ENCODE results near the gene CAMSAP3.

- TF ChIP-seq CTCF (IDR thresholded peaks at IDR 0.05; ENCODE audit: poor library complexity) (no peak), EZH2 (IDR thresholded peaks at IDR 0.05; ENCODE audit: borderline replicate concordance) (no peak), EZH2phosphoT487 (IDR thresholded peaks at IDR 0.05; ENCODE audit: low read depth, severe bottlenecking, unreplicated experiment) (no peak)
Observed at GRCh38 chr19:7662657-7663056, 67.0 kb downstream of the CAMSAP3 start.

All from hepatocyte (in vitro differentiated cells).